MV-4-11 (cell line): ENCODE measurements around the gene INPP4B.

ENCODE experiments used
- DNase-seq: peaks from one replicate; lab custom pipeline; 2025; lab: John Stamatoyannopoulos, UW

INPP4B gene

DNA sequence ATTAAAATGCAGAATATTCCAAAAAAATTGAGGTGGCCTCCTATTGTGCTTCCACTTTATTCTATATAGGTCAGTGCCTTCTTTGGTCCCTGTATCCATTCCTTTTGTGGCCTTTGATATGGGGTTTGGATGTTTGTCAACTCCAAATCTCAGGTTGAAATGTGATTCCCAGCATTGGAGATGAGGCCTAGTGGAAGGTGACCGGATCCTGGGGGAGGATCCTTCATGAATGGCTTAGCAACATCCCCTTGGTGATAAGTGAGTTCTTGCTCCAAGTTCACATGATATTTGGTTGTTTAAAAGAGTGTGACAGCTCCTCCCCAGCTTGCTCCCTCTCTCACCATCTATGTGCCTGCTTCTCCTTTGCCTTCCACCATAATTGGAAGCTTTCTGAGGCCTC lies 380.6 kb downstream of the INPP4B start:
- DNase-seq = no peak

DNA sequence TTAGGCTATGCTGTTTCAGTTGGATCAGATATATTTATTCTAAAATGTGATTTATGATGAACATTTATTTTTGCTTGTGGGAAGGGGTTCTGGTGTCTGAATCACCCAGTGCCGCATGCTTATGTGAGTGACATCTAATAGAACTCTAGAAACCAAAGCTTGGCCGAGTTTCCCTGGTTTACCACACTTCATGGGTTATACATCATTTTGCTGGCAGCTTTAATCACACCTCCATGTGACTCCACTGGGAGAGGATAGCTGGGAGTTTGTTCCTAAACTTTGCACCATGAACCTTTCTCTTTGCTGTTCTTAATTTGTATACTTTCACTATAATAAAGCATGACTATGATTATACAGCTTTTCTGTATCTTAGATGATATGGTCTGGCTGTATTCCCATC lies 382.9 kb downstream of the INPP4B start:
- DNase-seq = no peak

DNA sequence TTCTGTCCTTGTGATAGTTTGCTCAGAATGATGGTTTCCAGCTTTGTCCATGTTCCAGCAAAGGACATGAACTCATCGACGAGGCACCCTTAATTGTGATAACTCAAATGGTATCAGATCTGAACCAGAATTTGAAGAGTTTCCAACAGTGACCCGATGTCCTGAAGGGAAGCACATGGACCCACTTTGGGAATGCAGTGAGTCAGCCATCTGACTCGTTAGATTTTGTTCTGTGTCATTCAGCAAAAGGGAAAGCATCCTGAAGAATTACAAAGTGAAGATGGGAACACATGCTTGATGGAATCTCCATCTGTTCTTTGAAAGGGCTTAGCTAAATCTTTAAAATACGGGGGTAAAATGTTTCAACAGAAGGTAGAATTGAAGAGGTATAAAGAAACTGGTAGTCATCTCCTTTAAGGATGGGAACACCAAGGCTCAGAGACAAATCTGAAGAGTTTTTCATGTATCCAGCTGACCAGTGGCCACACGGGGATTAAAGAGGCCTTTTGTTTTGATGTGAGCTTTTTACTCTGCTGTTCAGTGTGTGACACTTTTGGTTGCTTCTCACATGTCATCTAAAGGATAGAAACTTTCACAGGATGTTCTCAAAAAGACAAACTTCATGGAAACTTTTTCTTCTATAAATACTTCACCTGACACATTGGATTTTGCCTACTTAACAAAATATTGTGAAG lies 393.8 kb downstream of the INPP4B start:
- no peak for DNase-seq

DNA sequence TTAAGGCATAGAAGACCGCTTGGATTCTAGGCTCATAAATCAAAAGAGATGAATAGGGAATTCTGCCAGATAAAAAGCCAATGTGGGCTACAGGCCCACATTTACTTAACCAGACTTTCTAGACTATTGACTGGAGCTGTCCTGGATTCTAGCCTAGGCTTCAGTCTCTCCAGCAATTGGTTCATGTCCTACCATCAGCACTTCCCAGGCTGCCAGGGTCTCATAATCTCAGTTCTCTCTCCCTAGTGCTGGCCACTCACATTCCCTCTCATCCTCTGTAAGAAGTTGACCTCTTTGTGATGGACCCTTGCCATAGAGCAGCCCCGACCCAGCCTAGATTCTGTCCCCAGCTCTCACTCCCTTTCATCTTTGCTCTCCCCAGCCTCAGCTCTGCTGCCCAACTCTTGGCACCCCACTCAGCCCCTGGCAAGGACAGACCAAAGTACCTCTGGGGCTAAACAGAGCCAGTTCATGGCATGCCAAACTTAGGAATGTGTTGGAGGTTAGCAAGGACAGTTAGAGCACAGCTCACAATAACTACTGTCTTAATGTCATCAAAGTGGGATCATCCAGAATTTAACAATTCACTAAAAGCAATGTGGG lies 396.2 kb downstream of the INPP4B start:
- no peak for DNase-seq

DNA sequence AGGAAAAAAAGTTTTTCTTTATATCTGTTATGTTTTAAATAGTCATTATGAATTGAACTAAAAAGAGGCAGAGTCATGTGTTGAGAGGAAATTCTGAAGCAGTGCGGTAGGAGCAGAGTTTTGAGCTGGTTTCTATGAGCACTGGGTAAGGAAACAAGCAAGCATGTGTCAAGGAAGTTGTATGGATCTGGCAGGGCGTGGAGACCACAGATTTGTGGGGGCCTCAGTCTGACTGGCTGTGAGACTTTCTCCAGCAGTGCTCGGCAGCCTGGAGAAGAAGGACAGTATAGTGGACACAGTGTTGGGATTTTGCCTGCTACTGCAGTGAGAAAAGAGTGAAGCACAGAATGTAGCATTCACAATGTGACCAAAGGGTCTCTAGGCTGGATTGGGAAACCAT lies 399.1 kb downstream of the INPP4B start:
- no peak for DNase-seq

DNA sequence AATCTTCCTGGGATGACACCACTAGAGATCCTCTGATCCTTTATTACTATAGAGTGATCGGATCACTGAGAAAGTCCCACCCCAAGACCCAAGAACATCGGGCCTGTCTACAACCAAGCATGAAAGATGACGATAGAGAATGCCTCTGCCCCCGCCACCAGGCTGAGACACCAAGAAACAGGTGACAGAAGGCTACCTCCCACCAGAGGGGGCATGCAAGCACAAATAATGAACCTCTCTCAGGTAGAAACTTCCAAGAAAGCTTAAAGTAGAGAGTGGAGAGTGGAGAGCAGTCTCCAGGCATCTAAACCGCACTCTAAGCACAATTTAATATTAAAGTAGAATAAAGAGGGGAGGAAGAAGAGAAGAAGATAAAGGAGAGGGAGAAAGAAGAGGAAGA lies 402.6 kb downstream of the INPP4B start:
- DNase-seq = no peak

DNA sequence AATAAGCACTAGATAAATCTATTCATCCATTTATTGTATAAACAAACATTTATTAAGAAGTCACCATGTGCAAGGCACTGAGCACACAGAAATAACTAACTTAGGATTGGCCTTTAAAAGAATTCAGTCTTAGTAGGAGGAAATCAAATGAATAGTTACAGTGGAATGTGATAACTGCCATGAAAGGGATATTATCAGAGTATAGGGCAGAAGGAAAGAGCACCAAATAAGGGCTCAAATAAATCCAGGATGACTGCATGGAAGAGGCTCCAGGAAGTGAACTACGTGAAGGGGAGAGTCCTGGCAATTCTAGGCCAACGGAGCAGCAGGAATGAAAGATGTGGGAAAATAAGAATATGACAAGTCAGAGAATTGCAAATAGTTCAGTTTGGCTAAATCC lies 406.0 kb downstream of the INPP4B start:
- no peak for DNase-seq

DNA sequence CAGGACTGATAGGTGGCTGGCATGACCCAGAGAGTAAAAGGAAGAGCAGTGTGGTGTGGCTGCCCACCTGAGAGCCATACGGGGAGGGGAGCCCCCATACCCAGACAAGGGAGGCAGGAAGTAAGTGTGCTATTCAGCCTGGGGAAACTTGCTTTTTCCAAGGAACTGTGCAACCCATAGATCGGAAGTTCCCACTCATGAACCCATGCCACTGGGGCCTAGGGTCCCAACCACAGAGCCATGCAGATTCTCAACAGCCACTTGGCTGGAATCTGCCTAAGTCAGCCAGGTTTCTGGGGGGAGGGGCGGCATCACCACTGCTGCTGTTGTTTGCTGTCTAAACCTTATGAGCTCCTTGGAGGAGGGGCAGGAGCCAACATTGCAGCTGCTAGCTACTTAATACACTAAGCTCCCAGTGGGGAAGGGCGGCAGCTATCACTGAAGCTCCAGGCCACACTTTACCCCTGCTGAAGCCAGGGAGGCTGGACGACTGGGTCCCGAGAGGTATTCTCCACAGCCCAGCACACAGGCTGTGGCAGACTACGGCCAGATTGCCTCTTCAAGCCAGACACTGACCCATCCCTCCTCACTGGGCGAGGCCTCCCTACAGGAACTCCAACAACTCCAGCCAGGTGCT lies 410.4 kb downstream of the INPP4B start:
- no peak for DNase-seq

DNA sequence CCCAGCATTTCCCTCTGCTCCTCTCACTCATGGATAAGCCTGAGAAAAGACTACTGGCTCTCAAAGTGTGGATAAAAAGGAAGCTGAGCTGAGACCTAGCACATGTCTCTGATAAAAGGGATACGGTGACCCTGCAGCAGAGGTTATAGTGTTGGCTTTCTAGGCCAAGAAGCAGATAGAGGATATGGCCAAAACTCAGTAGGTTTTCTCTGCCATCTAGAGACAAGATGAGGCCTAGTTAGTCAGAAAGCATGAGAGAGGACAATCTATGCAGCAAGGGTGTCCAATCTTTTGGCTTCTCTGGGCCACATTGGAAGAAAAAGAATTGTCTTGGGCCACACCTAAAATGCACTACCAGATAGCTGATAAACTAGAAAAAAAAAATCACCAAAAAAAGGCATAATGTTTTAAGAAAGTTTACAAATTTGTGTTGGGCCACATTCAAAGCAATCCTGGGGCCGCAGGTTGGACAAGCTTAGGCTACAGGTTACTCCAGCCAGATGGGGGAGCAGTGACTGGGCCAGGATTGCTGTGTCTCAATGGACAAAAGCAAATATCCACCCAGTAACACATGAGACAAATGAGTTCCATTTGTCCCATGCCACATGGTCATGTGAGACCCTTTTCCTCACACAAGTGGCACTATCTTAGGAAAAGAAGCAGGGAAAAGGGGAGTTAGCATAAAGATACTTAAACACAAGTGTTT lies 411.4 kb downstream of the INPP4B start:
- no peak for DNase-seq

DNA sequence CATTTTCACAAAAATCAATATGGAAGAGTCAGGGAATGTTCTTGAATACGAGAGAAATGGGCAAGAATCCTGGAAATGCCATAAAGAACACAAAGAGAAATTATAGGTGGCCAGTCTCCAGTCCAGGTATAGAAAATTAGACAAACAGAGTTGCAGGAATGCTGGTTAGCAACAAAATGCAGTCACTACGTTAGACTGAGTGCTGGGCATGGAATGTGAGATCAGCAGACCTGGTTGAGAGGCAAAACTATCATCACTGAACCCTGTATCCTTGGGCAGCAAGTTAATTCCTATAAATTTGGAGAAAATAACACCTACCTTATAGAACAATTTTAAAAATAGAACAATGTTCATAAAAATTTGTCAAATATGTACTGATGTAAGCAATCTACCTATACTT lies 417.4 kb downstream of the INPP4B start:
- DNase-seq = no peak

DNA sequence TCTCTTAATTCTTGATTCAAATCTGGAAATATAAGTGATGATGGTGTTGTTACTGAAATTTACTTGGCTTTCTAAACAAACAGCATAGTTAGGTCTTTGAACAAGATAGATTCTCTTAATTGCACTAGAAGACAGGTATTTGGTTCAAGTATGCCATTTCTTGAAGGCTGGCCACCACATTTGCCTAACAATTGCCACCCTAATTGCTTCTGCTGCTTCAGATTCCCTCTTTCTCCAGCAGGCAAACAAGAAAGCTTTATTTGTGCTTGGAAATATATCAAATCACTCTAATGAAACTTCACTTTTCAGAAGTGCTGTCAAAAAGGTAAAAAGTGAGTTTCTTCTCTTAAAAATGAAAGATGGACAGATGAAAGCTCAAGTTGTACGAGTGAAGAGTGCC lies 418.6 kb downstream of the INPP4B start:
- no peak for DNase-seq

DNA sequence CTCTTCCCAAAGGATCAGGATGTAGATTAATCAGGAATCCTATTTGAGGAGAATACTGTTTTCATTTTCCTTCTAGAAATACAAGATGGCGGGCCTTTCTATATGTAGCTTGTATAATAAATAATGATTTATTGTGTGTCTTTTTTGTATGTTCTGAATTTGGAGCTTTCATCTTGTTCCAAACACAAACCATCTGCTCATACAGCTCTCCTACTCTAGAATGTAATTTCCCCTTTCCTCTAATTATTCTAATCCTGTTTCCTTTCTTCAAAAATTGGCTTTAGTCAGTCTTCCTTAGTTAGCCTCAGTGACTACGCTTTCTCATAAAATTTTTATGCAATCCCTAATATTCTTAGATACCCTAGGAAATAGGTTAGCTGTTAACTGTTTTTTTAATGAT lies 422.2 kb downstream of the INPP4B start:
- DNase-seq = no peak

DNA sequence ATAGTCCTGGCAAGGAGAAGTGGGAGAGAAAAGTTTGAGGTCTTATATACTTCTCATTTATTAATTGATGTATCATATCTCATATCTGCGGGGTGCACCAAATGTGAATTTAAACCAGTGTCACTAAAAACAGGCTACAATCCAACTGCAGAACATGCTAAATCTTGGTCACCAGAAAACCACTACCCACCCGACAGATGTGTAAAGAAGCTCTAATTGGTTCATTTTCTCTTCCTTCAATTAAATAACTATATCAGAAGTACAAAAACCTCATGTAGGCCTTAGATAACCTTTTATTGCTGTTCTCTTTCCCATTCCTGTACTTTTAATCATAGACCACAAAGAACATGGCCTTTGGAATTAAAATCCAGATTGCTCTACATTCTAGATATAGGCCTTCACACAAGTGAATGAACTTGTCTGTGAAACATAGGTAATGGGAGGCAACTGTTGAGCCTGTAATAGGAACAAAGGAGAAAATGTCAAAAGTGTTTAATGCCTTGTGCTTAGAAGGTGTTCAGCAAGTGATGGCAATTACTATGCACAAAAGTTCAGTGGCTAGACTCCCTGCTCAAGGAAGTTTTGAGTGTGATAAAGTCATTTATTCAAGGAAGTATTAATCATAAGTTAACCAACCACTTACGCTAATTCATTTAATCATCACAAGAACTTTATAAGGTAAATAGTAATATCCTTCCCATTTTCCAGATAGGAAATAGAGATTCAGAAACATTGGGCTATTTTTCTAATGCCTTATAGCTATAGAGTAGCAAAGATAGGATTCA lies 425.6 kb downstream of the INPP4B start:
- no peak for DNase-seq

DNA sequence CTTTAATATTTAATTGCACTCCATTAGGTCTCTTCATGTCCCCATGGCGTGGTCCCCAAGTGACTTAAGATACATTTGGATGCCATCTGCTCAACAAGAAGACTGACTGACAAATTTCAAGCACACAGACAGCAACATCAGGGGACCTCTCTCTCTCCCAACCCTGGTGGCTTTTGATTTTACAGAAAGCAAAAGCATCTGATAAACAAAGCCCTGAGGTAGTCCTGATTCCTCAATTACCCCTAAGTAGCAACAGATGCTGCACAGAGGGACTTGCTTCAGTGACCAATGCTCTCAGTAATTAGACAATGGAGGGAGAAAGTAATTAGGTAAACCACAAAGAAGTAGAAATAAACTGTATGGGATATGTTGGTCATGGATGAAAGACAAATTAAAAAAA lies 426.4 kb downstream of the INPP4B start:
- DNase-seq = no peak

DNA sequence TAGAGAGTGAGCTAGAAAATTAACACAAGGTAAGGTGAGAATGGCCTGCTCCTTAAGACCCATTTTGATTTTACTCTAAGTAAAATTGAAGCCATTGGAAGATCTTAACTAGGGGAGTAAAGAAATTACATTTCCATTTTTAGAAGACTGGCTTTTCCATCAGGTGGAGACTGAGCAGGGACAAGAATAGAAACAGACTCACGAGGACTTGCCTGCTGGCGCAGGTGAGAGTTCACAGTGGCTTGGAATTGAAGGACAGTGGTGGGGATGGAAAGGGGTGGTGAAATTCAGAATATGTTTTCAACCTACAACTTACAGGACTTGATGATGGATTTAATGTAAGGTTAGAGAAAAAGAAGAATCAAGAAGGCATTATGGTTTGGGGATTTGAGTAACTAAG lies 427.4 kb downstream of the INPP4B start:
- DNase-seq = no peak

DNA sequence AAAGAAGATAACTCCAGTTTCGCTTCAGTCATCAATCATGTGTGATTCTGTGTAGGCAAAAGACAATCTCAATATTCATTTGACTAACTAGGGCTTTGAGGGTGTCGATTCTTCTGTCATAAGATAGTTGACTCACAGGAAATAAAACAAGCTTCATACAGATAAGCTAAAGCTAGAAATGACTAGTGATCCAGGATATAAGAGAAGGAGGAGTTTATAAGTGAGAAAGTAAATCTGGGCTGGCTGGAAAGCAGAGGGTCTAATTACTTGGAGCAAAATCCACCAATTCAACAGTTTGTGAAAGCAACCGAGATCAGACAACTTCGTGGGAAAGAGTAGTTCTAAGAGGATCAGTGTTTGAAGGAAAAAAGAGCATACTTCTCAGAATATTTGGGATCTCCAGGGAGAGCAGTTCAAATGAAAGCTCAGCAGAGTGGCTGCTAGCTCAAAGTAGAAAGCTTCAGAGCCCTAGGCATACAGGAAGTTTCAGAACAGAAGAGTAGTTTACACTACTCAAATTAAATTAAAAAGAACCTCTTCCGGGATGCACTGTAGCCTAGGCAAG lies 429.3 kb downstream of the INPP4B start:
- no peak for DNase-seq

DNA sequence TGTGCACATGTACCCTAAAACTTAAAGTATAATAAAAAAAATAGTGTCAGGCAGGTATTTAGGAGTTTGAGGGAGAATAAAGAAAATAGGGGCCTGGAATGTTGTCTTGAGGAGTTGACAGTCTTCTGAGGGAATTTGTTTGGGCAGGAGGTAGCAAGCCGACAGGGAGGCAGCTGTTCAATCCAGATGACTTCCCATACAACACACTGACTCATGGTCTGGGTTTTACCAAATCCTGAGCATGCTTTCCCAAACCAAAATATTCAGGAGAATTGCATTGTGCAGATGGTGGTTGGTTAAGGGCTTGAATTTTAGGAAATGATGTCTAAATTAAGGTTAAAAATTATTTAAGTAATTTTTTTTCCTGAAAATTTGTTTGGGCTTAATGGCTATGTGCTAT lies 430.0 kb downstream of the INPP4B start:
- DNase-seq = no peak

DNA sequence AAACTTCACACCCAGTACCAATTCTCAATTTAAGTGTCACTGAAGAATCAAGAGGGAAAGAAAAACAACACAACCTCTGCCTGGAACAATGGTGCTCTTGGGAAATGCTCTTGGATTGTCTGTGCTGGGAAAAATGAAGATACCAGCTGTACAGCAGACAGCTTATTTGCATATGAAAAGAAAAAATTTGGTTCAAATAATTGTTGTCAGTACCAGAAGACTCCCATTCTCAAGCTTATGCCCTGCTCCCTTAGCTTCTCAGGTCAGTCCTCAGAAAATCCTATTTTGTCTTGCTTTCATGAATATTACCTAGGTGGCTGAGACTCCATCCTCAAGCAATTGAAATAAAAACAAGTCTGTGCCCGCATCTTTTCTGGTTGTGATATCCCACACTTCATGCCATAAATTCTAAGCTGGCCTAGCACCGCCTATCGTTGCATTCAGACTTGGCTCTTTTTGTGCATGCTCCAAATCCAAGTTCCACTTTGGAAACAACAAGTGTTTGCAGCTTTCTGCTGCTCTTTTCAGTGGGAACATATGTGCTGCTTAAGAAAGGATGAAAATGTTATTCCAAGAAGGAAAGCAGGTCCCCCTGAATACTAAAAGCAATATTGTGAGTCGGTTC lies 431.6 kb downstream of the INPP4B start:
- no peak for DNase-seq

DNA sequence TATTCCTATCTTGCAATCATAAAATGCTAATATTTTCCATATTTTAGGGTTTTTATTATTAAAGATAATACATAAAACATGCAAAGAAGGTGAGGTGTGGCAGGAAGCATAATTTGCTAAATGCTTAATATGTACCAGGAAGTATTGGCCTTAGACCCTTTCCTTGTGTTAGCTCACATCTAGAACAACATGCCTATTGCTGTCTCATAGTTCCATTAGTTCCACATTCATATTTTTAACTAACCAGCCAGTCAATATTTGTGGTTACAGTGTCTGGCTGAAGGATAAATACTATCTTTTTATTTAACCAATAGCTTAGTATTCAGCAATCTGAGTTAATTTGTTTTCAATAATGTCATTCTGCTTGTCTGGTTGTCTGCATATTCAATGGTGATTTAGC lies 432.6 kb downstream of the INPP4B start:
- DNase-seq = no peak

DNA sequence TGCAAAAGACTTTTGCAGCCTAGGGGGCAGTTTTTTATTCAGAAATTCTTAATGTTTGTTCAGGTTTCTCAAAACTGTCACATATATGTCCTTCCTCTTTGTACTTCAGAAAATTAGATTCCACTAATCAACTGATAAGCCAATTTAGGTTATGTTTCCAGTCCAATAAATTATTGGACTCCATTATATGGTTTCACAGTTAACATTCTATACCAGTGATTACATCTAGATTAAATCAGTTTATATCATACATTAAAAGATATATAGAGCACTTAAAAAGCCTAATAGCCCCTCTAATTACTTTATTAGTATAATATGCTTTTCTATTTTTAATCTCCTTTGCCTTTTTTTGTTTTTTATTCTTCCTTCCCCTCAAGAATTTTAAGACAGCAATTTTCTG lies 434.1 kb downstream of the INPP4B start:
- no peak for DNase-seq

DNA sequence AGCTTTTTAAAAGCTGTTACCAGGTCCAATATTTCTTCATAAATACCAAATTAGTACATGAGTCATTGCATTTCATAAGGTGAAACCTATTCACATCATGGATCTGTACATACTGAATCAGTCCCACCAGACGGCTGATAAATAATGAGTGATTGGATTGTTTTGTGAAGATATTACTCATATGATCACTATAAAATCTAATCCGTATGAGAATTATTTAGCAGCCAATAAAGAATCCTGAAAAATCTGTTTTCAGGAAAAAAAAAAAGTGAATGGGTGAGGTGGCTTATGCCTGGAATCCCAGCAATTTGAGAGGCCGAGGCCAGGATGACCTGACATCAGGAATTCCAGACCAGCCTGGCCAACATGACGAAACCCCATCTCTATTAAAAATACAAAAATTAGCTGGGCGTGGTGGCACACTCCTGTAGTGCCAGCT lies 438.1 kb downstream of the INPP4B start:
- no peak for DNase-seq
